ENCODE data around the gene MYBL2.
"Not testable (repeated sequence)": the region's sequence is repeated elsewhere in the genome, so short reads cannot be mapped to it uniquely, and the experiment has no call there.

Gene MYBL2

DNA sequence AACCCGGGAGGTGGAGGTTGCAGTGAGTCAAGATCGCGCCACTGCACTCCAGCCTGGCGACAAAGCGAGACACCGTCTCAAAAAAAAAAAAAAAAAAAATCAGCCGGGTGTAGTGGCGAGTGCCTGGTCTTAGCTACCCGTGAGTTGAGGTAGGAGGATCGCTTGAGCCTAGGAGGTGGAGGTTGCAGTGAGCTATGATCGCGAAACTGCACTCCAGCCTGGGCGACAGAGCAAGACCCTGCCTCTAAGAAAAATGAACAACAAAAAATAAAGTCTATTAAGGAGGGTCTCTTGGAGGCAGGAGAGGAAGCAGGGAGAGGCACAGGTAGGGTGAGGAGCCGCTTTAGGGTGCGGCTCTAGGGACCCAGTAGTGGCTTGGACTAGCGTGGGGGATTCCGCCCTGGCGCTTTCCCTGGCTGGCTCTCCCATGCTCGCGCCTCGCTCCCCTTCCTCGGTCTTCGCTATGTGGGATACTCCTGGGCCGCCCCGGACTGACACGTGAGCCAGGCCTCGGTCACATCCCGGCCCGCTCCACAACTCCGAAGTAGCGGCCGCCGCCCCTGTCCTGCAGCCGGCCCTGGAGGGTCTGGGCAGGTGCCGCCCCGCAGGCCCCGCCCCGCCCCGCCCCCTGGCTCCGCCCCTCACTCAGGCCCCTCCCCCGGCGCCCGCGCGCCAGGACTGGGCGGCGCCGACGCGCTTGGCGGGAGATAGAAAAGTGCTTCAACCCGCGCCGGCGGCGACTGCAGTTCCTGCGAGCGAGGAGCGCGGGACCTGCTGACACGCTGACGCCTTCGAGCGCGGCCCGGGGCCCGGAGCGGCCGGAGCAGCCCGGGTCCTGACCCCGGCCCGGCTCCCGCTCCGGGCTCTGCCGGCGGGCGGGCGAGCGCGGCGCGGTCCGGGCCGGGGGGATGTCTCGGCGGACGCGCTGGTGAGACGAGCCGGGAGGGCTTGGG lies at the start of gene MYBL2:
Gene MYBL2 (plus strand): TSS at position 739 of the 953 bp plus-strand sequence. CDS start 170 bp downstream, at position 909.
- DNase-seq = peak; percentile 60

GRCh38 chr20:43631598-43631997 lies 35.3 kb upstream of the MYBL2 start:
- no peak for DNase-seq

DNA sequence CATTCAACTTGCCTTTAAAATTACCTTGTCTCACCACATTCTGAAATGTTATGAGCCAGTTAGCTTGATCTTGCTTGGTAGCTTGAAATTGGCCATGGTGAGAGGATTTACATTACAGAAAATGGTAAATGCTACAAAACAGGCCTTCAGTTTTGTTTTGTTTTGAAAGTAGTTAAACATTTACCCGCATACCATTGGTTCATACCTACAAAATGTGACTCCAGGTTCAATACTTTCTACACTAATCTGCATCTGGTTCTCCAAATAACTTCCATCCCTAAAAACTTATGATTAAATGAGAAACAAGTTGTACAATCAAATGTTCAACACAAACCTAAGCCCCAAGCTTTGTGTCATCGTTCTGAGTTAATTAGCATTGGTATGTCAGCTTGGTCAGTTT lies 30.5 kb upstream of the MYBL2 start:
- DNase-seq = no peak

DNA sequence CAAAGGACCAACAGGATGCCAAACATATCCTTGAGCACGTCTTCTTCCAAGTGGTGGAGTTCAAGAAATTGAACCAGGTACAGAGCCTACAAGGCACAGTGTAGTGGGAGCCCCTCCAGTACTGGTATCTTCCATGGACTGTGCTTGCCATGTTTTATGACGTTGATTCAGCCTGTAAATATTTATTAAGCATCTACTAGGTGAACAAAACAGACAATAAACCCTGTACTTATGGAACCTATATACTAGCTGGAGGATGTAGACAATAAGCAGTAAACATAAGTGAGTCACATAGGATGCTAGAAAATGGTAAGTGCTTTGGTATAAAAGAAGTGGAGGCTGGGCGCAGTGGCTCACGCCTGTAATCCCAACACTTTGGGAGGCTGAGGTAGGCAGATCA lies 24.4 kb upstream of the MYBL2 start:
- DNase-seq = no peak

DNA sequence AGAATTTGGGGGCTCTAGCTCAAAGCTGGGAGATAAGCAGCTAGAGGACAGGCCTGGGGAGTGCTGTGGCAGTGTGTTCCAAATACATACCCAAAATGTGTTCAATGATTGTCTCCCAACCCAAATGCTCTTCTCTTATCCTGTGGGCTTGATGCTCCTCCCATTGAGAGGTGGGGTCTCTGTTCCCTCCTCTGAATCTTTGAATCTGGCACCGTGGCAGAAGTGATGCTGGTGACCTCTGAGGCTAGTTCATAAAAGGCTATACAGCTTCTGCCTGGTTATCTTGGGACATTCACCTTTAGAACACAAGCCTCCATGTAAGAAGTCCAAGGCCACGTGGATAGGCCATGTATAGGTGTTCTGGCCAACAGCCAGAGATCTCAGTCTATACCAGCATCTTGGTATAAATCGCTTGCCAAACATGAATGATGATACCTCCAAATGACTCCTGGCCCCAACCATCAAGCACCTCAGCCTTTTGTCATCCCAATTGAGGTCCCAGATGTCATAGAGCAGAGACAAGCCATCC lies 15.9 kb upstream of the MYBL2 start:
- DNase-seq = no peak

DNA sequence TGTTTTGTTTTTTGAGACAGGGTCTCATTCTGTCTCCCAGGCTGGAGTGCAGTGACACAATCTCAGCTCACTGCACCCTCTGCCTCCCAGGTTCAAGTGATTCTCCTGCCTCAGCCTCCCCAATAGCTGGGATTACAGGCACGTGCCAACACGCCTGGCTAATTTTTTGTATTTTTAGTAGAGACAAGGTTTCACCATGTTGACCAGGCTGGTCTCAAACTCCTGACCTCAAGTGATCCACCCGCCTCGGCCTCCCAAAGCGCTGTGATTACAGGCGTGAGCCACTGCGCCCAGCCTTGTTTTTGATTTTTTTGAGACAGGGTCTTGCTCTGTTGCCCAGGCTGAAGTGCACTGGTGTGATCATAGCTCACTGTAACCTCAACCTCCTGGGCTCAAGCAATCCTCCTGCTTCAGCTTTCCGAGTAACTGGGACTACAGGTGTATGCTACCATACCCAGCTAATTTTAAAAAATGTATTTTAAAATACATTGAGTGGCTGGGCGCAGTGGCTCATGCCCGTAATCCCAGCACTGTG lies 15.2 kb upstream of the MYBL2 start:
- not testable (repeated sequence) for DNase-seq

DNA sequence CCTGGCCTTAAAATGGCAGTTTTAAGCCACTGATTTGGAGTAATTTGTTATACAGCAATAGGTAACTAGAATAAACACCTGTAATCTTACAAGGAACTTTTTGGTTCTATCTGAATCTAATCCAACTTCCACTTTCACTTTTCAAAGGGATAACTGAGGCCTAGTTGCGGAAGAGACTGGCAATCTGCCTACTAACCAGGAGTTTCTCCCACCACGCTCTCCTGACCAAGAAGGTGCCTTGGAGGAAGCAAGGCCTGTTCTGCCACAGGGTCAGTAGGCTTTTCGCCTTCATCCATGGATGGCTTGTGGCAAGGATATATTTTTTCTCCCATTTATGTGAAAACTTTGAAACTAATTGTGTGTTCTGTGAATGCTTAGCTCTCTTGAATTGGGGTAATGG lies 12.9 kb upstream of the MYBL2 start:
- DNase-seq = no peak

GRCh38 chr20:43655176-43655575 lies 11.7 kb upstream of the MYBL2 start:
- DNase-seq = not testable (repeated sequence)

- no peak for DNase-seq
Measured at GRCh38 chr20:43655937-43656336, 11.0 kb upstream of the MYBL2 start.

DNA sequence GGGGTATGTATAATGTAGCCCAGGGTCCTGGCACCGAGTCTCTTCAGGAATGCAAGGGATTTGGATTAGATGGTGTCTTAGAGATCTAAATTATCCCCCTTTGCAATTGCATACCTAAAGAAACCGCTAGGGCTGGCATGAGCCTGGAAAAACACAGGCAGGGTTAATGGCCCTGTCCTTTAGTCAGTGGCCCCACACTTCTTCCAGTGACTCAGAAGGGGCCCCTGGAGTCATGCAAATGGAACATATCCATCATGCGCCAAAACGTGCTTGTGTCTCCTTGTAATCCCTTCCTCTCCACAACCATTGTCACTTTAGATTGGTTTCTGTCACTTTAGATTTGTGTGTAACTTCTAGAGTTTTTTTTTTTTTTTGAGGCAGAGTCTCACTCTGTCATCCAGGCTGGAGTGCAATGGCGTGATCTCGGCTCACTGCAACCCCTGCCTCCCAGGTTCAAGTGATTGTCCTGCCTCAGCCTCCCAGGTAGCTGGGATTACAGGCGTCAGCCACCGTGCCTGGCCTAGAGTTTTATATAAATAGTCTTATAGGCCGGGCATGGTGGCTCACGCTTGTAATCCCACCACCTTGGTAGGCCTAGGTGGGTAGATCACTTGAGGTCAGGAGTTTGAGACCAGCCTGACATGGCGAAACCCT lies 8.7 kb upstream of the MYBL2 start:
- DNase-seq = peak; percentile 43

GRCh38 chr20:43658723-43659419 lies 8.0 kb upstream of the MYBL2 start:
- no peak for DNase-seq

DNA sequence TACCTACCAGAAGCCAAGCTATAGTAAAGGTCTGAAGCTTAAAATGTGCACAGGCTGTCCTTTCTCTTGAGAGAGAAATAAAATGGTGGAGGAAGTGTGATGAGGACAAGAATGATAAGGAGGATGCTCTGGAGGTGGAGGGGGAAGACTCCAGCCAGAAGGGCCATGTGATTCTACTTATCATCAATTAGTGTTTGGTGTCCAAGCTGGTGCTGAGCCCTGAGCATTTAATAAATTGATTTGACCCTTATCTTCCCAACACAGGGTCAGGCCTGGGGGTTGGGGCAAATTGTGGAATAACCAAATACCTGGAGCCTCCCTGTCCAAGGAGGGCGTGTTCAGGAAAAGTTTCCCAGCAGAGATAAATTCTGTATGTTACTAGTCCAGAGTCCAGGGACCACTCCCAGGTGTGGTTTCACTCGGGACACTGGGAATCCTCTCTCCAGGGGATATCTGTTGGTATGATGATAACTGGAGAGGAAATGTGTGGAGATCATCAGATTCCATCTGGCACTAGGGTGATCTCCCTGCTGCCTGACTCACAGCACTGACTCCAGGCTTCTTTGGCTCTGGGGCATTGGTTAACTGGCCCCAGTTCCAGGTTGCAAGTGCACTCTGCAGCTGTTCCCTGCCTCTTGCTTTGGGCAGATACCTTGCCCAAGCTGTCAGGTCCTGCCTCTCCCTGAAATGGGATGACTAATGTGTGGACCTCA lies 3.8 kb upstream of the MYBL2 start:
- DNase-seq = no peak

DNA sequence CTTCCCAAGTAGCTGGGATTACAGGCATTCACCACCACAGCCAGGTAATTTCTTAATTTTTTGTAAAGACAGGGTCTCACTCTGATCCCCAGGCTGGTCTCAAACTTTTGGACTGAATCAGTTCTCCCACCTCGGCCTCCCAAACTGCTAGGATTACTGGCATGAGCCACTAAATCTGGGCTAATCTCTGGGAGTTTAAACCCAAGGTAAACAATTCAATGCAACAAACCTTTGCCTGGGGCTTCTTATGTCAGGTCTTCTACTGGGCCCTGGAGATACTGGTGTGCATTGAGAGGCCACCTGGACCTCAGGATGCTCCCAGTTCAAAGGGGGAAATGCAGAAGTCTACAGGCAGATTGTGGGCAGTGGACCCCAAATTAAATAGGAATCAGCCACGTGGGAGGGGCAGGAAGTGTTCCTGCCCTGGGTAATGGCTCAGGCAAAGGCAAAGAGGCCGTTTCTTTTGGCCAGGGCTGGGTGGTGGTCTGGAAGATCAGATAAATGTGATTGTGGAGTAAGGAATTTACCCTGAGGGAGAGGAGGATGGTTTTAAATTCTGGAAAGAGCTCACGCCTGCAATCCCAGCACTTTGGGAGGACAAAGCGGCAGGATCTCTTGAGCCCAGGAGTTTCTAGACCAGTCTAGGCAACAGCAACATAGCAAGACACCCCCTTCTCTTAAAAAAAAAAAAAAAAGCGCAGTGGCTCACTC lies 1.3 kb upstream of the MYBL2 start:
- no peak for DNase-seq

DNA sequence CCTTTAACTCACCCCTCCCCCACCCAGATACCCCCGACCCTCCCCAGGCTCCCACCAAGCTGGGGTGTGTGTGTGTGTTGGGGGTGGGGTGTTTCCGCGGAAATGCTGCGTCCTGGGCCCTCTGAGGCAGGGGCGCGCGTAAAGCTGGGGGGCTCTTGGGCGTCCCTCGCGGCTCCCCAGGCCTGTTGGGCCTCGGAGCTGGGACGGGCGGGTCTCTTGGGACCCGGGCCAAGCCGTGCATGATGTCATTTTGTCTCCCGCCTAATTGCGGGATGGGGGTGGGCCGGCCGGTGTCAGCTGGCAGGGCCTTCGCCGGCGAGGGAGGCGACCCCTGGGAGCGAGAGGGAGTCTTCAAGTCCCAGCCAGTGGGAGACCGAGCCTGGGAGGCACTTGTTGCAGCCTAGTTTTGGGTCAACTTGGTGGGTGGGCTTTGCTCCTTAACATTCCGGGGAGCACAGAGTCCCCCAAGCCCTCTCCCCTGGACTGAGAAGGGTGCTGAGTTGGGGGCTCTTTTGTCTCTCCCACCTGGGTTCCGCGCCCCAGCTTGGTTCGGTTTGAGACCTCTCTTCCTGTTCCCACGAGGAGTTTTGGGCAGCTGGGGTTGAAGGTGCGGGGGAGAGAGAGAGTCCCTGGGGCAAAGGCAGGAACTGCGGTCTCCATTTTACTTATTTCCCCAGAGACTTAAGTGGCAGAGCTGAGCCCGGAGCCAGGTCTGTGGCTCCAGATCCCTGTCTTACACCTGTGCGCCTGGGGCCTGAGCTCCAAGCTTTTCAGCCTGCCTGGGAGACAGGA lies 623 bp downstream of the MYBL2 start:
- peak; percentile 38 for DNase-seq

DNA sequence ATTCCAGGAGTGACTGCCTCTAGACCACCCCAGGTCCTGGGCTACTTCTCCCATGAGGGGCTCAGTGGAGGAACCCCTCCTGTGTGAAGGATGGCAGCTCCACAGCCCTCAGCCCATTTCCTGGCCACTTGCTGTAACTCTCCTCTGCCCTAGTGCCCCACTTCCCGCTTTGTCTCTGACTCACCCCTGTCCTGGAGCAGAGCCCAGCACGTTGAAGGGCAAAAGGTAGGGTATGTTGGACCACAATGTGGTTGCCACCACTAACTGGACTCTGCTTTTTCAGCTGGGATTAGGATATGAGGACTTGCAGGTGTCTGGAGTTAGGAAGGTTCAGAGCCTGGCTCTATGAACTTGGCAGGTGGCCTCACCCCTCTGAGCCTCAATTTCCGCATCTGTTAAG lies 2.4 kb downstream of the MYBL2 start:
- peak; percentile 22 for DNase-seq

DNA sequence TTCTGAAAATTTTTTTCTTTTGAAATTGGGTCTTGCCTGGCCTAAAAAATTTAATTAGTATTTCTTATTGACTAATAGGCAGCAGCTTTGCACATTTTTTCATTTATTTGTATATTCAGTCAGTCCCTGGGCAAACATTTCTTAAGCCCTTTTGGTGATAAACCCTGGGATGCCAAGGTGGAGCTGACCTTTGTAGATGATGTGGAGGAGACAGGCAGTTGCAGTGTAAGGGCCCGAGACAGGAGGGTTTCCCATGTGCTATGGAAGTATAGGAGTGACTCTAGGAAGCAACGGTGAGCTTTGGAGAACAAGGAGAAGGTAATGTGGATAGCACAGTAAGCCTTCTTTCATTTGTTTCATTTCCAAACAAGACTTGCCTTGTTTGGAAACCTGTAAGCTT lies 3.5 kb downstream of the MYBL2 start:
- no peak for DNase-seq

GRCh38 chr20:43676368-43676767 lies 9.5 kb downstream of the MYBL2 start:
- DNase-seq = no peak

DNA sequence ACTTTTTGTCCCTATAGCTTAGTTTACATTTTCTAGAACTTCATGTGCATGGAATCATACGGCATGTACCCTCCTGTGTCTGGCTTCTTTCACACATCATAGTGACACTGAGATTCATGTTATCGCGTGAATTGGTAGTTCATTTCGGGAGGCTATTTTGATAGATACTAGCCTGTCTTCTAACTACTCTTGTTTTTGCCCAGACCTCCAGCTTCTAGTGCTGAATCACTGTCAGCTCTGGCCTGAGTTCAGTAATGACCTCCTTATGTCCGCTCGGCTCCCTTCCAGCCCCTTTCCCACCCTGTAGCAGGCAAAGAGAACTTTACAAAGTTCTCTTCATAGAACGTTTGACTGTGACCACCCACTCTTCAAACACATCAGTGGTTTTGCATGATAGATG lies 14.1 kb downstream of the MYBL2 start:
- no peak for DNase-seq

DNA sequence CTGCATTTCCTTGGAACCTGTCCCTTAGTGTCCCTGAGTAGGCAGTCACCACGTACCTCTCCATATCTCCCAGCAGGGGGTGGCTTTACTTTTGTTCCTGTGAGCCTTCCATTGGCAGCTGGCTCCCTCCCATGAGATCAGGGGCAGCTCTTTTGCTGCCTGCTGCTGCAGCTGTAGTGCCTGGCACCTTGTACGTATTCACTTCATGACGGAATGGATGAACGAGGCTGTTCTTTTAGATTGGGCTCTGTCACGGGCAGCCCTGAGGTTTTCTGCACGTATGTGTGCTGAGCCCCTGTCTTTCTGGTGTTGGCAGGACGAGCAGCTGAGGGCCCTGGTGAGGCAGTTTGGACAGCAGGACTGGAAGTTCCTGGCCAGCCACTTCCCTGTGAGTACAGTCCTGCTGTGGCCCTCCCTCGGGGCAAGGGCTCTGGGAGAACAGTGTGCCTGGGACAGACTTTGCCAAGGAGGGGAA lies 14.6 kb downstream of the MYBL2 start:
- DNase-seq = no peak

GRCh38 chr20:43681991-43682410 lies 15.1 kb downstream of the MYBL2 start:
- DNase-seq = no peak

DNA sequence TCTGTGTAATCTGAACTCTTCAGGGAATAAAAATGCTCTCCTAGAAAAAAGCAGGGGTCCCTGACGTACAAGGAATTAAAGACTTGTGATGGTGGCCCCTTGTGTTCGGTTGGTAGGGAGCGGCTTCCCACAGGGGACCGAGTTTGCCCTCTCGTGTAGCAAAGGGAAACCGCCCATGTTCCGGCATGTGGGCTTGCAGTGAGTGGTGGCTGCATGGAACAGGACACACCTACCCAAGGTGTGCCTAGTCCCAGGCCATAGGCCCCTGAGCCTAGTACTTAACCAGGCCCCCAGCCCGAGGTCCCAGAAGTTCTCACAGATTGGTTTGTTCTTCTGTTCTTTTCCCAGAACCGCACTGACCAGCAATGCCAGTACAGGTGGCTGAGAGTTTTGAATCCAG lies 15.5 kb downstream of the MYBL2 start:
- no peak for DNase-seq

All from fibroblast of skin of right quadriceps (primary cell).